NB4 (cell line): ENCODE results near the gene CILP.
"Not testable (repeated sequence)": the region's sequence is repeated elsewhere in the genome, so short reads cannot be mapped to it uniquely, and the experiment has no call there.

Experiments
- DNase-seq: peaks from one replicate; pipeline ENCODE4 v3.0.0; 2010; ENCODE audit warnings: low read depth
- H3K4me3 ChIP-seq: one replicate; pipeline ENCODE4 v1.5.1; 2011; ENCODE audit warnings: mild to moderate bottlenecking, low read depth, low read length, moderate library complexity
- MYC ChIP-seq: IDR thresholded peaks from 2 replicates; pipeline ENCODE4 v1.6.1; 2011; ENCODE audit warnings: low read depth, low read length
- POLR2A ChIP-seq: IDR thresholded peaks from 2 replicates; pipeline ENCODE4 v1.6.1; 2011; ENCODE audit warnings: mild to moderate bottlenecking; ENCODE audit not compliant: insufficient read length; ENCODE audit errors: extremely low read depth
- TF ChIP-seq, protein P1 (sequence below): IDR thresholded peaks from one replicate; pipeline ENCODE4 v1.5.1; 2012; ENCODE audit warnings: low read depth, low read length
- TF ChIP-seq, protein P2 (sequence below): IDR thresholded peaks from 2 replicates; pipeline ENCODE4 v1.6.1; 2011; ENCODE audit warnings: low read depth, low read length

Gene CILP

DNA sequence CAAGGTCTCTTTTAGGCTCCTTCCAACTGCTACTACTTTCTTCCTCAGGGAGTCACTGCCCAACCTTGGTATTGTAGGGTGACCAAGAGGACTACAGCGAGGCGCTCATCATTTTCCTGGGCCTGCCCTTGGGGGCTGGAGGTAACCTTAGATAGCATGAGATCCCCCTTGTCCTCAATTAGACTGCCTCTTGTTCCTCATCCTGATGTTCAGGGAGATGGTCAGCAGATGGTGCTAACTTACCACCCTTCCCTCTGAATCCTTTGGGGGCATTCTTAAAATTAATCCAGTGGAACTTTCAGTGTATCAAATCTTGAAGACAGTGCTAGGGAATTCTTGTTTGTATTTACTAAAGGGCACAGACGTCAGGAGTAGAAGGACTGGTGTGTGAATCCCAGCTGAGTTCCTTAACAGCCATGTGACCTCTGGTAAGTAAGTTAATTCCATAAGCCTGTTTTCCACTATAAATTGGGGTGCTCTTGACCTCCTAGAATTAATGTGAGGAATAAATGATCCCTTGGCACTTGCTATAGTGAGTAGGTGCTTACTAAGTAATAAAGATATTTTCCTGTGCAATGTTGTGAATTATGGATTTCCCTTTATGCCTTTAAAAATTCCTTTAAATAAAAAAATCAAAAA is 22.1 kb downstream of the CILP start:
- no peak overlapping the region for H3K4me3 ChIP-seq
- DNase-seq: peak; percentile 76
- TF ChIP-seq, protein P1, sequence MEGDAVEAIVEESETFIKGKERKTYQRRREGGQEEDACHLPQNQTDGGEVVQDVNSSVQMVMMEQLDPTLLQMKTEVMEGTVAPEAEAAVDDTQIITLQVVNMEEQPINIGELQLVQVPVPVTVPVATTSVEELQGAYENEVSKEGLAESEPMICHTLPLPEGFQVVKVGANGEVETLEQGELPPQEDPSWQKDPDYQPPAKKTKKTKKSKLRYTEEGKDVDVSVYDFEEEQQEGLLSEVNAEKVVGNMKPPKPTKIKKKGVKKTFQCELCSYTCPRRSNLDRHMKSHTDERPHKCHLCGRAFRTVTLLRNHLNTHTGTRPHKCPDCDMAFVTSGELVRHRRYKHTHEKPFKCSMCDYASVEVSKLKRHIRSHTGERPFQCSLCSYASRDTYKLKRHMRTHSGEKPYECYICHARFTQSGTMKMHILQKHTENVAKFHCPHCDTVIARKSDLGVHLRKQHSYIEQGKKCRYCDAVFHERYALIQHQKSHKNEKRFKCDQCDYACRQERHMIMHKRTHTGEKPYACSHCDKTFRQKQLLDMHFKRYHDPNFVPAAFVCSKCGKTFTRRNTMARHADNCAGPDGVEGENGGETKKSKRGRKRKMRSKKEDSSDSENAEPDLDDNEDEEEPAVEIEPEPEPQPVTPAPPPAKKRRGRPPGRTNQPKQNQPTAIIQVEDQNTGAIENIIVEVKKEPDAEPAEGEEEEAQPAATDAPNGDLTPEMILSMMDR: peak; percentile 61
- TF ChIP-seq, protein P2, sequence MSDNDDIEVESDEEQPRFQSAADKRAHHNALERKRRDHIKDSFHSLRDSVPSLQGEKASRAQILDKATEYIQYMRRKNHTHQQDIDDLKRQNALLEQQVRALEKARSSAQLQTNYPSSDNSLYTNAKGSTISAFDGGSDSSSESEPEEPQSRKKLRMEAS: no peak

DNA sequence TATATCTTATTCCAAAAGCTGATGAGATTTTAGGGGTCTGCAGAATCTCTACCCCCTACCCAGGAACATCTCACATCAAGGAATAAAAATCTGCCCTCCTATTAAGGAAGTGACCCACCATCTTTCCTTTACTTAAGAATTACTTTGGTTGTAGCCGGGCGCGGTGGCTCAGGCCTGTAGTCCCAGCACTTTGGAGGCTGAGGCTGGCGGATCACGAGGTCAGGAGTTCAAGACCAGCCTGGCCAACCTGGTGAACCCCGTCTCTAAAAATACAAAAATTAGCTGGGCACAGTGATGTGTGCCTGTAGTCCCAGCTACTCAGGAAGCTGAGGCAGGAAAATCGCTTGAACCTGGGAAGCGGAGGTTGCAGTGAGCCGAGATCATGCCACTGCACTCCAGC is 22.8 kb downstream of the CILP start:
- DNase-seq, H3K4me3 ChIP-seq: not testable (repeated sequence)

DNA sequence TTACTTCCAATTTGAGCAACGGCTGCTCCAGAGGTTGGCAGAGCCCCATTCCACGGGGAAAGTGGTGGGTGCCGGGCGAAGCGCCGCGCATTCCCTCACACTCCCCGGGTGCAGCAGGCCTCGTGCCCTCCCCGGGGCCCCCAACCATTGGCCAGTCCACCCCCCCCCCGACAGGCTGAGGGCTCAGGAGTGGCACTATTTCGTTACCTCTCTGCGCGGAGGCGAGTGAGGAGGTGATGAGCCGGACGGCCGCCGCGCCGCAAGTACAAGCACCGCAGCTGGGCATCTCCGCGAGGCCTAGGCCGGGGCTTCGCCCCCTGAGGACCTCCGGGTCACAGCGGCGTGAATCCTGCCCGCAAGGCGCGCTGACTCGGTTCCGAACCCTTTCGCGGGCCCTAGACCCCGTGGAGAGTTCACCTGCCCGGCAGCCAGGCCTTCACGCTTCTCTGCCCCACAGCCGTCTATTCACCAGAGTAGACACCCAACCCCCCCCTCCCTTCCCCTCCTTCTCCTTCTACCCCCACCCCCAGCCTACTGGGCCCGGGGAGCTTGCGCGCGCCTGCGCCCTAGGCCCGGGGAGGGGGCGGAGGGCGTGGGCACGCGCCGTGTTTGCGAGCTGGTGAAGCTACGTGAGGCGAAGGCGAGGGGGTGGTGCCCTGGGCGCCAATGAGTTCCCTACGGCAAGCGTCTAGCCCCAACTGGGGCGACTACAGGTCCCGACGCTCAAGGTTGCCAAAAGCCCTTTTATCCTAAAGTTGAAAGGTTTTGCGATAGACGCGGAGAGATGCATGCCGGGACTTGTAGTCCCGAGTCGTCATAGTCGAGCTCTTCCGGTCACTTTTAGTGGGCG is 26.2 kb downstream of the CILP start, which contains the start of gene CLPX:
CLPX (minus strand) TSS at position 475 of the 850 bp plus-strand sequence; CDS start at position 286, 189 bp downstream.
- DNase-seq: peak; percentile 97
- TF ChIP-seq, protein P1: no peak
- TF ChIP-seq POLR2A (peak; percentile 70), MYC (peak; percentile 26)
- TF ChIP-seq, protein P2: peak; percentile 79
- H3K4me3 ChIP-seq: peak within 1 kb of the TSS; percentile 91

DNA sequence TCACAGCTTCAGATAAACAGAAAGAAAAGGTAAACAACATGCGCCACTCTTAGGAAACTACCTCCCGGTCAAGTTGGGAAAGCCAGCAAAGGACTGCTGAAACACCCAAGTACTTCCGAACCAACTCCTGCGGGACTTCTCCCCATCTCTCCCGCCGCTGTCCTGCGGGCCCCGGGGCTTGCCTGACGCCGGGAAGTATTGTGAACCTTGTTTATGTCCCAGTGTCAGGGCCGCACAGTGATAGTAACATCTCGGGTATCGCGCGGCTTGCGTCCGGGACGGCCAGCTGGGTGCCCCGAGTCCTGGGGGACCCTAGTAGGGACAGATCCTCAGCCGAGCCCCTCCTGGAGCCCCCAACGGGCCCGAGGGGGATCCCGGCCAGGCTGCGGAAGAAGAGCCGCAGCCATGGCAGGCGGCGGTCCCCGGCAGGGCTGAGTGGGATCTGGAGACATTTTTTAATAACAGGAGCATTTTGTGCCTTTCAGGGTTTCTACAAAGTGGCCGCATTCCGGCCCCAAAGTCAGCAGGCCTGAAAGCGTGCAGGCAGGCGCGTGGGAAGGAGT is 26.9 kb downstream of the CILP start:
- H3K4me3 ChIP-seq: peak overlapping the region; percentile 91
- peak; percentile 73 for DNase-seq
- TF ChIP-seq, protein P2: no peak
- TF ChIP-seq POLR2A (no peak), MYC (no peak)
- TF ChIP-seq, protein P1: no peak

DNA sequence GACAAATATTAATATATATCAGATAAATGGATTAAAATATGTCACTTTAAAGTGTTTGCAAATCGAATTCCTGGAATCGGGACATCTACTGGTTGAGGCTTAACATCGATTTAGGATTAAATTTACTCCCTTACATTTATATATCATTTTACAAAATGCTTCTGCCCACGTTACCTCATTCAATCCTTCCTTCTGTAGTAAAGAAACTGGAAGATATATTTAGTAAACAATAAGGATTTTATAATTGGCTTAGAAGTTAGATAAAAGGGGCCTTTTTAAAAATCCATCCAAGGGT is 27.5 kb downstream of the CILP start:
- DNase-seq: no peak
- H3K4me3 ChIP-seq: peak overlapping the region; percentile 91
- TF ChIP-seq MYC (no peak), POLR2A (no peak)
- TF ChIP-seq, protein P1: no peak
- TF ChIP-seq, protein P2: no peak

DNA sequence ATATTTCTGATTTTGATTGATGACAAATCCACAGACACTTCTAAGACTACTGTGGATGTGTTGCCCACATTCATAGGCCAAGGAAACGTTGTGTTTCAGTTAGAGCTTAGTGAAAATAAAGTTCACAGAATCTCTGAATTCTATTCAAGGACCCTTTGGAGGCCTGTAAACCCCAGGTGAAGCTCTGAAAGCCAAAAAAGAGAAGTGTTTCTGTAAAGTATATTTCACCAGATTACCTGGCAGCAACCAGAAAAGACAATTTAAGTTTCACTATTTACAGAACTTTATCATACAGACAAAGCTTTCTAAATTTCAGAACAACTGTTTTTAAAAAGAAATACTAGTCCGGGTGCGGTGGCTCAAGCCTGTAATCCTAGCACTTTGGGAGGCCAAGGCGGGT is 28.7 kb downstream of the CILP start:
- DNase-seq: no peak
- H3K4me3 ChIP-seq: peak overlapping the region; percentile 17
- TF ChIP-seq MYC: no peak
- TF ChIP-seq, protein P1: no peak
- TF ChIP-seq POLR2A: no peak
- TF ChIP-seq, protein P2: no peak

DNA sequence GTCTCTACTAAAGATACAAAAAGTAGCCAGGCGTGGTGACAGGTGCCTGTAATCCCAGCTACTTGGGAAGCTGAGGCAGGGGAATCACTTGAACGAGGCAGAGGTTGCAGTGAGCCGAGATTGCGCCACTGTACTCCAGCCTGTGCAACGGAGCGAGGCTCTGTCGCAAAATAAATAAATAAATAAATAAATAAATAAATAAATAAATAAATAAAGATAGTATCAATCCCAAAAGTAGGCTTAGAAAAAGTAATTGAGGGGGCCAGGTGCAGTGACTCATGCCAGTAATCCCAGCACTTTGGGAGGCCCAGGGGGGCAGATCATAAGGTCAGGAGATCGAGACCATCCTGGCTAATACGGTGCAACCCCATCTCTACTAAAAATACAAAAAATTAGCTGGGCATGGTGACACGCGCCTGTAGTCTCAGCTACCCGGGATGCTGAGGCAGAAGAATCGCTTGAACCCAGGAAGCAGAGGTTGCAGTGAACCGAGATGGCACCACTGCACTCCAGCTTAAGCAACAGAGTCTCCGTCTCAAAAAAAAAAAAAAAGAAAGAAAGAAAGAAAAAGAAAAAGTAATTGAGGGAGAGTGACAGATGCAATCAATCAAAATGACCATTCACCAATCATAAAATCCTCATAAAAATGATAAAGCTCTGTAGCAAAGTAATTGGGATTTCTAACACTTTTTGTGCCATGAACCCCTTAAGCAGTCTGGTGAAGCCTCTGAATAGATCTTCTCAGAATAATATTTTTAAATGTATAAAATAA is 29.5 kb downstream of the CILP start:
- DNase-seq: not testable (repeated sequence)

More for the DNA sequence above, 29.5 kb downstream of the CILP start:
- H3K4me3 ChIP-seq: not testable (repeated sequence)
